K562 (cell line): ENCODE results near the gene WDR64. TPM values are rescaled to one million over a fixed set of nuclear protein-coding genes. Genes with fewer than 3 reads are reported as not detected.
A peak's percentile ranks its signal among the peaks of the same experiment; 100 is the strongest.

Experiments used
- GATAD2B ChIP-seq: fragments of 450-650 bp; IDR thresholded peaks from 2 replicates; pipeline ENCODE4 v1.6.1; 2017; ENCODE audit warnings: mild to moderate bottlenecking, borderline replicate concordance
- POLR2A ChIP-seq: fragments of 450-650 bp; conservative IDR thresholded peaks from 2 replicates; pipeline ENCODE4 v1.6.1; 2016
- SMARCC2 ChIP-seq: fragments of 450-650 bp; IDR thresholded peaks from 2 replicates; pipeline ENCODE4 v1.6.1; 2017; ENCODE audit warnings: antibody characterized with exemption, moderate library complexity, mild to moderate bottlenecking, low read depth
- SREBF1 ChIP-seq: fragments of 150-350 bp; IDR thresholded peaks from 2 replicates; pipeline ENCODE4 v1.6.1; 2014; ENCODE audit warnings: antibody characterized with exemption, low read depth, low read length, borderline replicate concordance
- ZKSCAN3 ChIP-seq: fragments of 250-450 bp; sonication (Bioruptor Pico); IDR thresholded peaks from 2 replicates; pipeline ENCODE4 v1.4.0; 2020
- polyA plus RNA-seq, 8 experiments: library from polyadenylated mRNA; depleted of rRNA in 4 of 8; stranded (reverse) in 5 of 8; unstranded in 3 of 8; fragments of >200 nt; fragmentation: Nextera tagmentation in 2 of 8; fragmentation: Illumina TruSeq in 1 of 8; extraction: Ambion mirVana in 2 of 8; extraction: Trizol in 1 of 8; gene quantifications; 2 replicates each; pipeline versions ENCODE4 v1.2.1 to v1.2.3, GENCODE V29; 2011 to 2014; ENCODE audit warnings: inconsistent platforms in 1 of 8, missing spikeins in 1 of 8
- total RNA-seq, 7 experiments: library from RNA; depleted of rRNA in 6 of 7; stranded (reverse); fragments of >200 nt in 6 of 7; fragmentation: Illumina TruSeq in 2 of 7; extraction: Trizol in 2 of 7; gene quantifications; 2 replicates each; pipeline versions ENCODE4 v1.2.1 to v1.2.3, GENCODE V29; 2011 to 2021; ENCODE audit warnings: low replicate concordance in 1 of 7
- TF ChIP-seq, protein P1 (sequence below), 3 experiments: fragments of 200-800 bp in 1 of 3; fragments of 250-450 bp in 1 of 3; fragments of 450-650 bp in 1 of 3; sonication (Bioruptor Pico) in 1 of 3; sonication (Bioruptor generic) in 1 of 3; formaldehyde crosslinking in 1 of 3; IDR thresholded peaks; 2 replicates each; pipeline versions ENCODE4 v1.6.1 to v1.8.0; 2016 to 2022; ENCODE audit warnings: mild to moderate bottlenecking in 2 of 3, missing genetic modification characterization in 2 of 3, missing compliant biosample characterization in 1 of 3, moderate library complexity in 1 of 3
- TF ChIP-seq, protein P2 (sequence below), 2 experiments: fragments of 200-800 bp in 1 of 2; sonication (Bioruptor generic) in 1 of 2; sonication (generic) in 1 of 2; formaldehyde crosslinking in 1 of 2; IDR thresholded peaks in 1 of 2; conservative IDR thresholded peaks in 1 of 2; 2 replicates each; pipeline versions ENCODE4 v1.5.0 to v1.6.1; 2016 to 2020; ENCODE audit warnings: missing compliant biosample characterization in 1 of 2, missing genetic modification characterization in 1 of 2, missing genetic modification reagents in 1 of 2
- TF ChIP-seq, protein P3 (sequence below), 2 experiments: fragments of 450-650 bp; conservative IDR thresholded peaks; 2 replicates each; pipeline ENCODE4 v1.6.1; 2017; ENCODE audit warnings: mild to moderate bottlenecking in 2 of 2, moderate library complexity in 2 of 2
- TF ChIP-seq, protein P4 (sequence below), 2 experiments: fragments of 450-650 bp in 1 of 2; sonication (generic) in 1 of 2; formaldehyde crosslinking in 1 of 2; IDR thresholded peaks; 2 replicates each; pipeline versions ENCODE4 v1.7.1 to v1.9.0; 2016 to 2022; ENCODE audit warnings: inconsistent platforms in 1 of 2, mild to moderate bottlenecking in 1 of 2, missing genetic modification reagents in 1 of 2

The WDR64 gene
- total and polyA plus RNA-seq, 9 of the 15 experiments (the other 6 are each of a cell fraction or from before 2014, with no cell fraction given), result 0.06 to 0.29 (median 0.19) TPM; not detected in 5

DNA sequence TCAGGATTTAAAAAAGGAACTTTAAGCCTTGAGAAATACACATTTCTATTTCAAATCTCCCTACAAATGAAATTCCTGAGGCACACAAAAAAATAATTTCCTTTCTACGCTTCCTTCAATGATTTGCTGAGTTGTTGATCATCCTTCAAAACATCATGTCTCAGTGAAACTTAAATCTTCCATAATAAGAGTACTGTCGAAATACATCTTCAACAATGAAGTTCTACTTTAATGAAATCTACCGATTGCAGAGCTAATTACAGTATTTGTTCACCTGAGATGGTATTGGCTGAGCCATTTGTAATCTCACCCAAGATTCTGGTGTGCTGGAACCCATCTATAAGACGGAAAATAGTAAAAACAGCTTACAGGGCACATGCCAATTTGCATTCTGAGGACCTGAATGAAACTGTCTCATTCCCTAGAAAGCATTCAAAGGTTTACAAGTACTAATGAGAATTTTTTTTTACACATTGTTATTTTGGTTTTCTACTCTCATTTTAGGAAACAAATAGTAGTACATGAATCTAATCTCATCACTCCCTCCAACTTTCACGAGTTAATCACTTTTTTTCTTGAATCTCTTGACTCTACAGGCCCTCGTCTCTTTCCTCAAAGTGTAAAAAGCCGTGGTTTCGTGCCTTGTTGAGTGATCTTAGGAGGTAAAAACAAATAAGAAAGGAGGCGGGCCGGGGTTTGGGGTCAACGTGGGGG is 13.0 kb upstream of the WDR64 start (continued):
- TF ChIP-seq, protein P1, sequence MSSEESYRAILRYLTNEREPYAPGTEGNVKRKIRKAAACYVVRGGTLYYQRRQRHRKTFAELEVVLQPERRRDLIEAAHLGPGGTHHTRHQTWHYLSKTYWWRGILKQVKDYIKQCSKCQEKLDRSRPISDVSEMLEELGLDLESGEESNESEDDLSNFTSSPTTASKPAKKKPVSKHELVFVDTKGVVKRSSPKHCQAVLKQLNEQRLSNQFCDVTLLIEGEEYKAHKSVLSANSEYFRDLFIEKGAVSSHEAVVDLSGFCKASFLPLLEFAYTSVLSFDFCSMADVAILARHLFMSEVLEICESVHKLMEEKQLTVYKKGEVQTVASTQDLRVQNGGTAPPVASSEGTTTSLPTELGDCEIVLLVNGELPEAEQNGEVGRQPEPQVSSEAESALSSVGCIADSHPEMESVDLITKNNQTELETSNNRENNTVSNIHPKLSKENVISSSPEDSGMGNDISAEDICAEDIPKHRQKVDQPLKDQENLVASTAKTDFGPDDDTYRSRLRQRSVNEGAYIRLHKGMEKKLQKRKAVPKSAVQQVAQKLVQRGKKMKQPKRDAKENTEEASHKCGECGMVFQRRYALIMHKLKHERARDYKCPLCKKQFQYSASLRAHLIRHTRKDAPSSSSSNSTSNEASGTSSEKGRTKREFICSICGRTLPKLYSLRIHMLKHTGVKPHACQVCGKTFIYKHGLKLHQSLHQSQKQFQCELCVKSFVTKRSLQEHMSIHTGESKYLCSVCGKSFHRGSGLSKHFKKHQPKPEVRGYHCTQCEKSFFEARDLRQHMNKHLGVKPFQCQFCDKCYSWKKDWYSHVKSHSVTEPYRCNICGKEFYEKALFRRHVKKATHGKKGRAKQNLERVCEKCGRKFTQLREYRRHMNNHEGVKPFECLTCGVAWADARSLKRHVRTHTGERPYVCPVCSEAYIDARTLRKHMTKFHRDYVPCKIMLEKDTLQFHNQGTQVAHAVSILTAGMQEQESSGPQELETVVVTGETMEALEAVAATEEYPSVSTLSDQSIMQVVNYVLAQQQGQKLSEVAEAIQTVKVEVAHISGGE (CRISPR knock-in tag; IDR thresholded peaks at IDR 0.05), result 0 out of 6 replicates have a peak, but pooled peaks of 1 of the 3 experiments have one; percentile 7
- TF ChIP-seq GATAD2B (0 out of 2 replicates have a peak, but pooled peaks have one; percentile 22), SMARCC2 (peak; percentile 52; the same call in 1 of the 2 replicates), ZKSCAN3 (CRISPR knock-in tag) (no peak), SREBF1 (no peak), POLR2A (no peak)
- TF ChIP-seq, protein P2, sequence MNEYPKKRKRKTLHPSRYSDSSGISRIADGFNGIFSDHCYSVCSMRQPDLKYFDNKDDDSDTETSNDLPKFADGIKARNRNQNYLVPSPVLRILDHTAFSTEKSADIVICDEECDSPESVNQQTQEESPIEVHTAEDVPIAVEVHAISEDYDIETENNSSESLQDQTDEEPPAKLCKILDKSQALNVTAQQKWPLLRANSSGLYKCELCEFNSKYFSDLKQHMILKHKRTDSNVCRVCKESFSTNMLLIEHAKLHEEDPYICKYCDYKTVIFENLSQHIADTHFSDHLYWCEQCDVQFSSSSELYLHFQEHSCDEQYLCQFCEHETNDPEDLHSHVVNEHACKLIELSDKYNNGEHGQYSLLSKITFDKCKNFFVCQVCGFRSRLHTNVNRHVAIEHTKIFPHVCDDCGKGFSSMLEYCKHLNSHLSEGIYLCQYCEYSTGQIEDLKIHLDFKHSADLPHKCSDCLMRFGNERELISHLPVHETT (CRISPR knock-in tag; conservative IDR thresholded peaks at IDR 0.05 in 1 of 2, IDR thresholded peaks at IDR 0.05 in 1 of 2), result no peak
- TF ChIP-seq, protein P3, sequence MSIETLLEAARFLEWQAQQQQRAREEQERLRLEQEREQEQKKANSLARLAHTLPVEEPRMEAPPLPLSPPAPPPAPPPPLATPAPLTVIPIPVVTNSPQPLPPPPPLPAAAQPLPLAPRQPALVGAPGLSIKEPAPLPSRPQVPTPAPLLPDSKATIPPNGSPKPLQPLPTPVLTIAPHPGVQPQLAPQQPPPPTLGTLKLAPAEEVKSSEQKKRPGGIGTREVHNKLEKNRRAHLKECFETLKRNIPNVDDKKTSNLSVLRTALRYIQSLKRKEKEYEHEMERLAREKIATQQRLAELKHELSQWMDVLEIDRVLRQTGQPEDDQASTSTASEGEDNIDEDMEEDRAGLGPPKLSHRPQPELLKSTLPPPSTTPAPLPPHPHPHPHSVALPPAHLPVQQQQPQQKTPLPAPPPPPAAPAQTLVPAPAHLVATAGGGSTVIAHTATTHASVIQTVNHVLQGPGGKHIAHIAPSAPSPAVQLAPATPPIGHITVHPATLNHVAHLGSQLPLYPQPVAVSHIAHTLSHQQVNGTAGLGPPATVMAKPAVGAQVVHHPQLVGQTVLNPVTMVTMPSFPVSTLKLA (conservative IDR thresholded peaks at IDR 0.05), result peak in 1 of 2 experiments; percentile 23; a peak in 1 of 4 replicates
- TF ChIP-seq, protein P4, sequence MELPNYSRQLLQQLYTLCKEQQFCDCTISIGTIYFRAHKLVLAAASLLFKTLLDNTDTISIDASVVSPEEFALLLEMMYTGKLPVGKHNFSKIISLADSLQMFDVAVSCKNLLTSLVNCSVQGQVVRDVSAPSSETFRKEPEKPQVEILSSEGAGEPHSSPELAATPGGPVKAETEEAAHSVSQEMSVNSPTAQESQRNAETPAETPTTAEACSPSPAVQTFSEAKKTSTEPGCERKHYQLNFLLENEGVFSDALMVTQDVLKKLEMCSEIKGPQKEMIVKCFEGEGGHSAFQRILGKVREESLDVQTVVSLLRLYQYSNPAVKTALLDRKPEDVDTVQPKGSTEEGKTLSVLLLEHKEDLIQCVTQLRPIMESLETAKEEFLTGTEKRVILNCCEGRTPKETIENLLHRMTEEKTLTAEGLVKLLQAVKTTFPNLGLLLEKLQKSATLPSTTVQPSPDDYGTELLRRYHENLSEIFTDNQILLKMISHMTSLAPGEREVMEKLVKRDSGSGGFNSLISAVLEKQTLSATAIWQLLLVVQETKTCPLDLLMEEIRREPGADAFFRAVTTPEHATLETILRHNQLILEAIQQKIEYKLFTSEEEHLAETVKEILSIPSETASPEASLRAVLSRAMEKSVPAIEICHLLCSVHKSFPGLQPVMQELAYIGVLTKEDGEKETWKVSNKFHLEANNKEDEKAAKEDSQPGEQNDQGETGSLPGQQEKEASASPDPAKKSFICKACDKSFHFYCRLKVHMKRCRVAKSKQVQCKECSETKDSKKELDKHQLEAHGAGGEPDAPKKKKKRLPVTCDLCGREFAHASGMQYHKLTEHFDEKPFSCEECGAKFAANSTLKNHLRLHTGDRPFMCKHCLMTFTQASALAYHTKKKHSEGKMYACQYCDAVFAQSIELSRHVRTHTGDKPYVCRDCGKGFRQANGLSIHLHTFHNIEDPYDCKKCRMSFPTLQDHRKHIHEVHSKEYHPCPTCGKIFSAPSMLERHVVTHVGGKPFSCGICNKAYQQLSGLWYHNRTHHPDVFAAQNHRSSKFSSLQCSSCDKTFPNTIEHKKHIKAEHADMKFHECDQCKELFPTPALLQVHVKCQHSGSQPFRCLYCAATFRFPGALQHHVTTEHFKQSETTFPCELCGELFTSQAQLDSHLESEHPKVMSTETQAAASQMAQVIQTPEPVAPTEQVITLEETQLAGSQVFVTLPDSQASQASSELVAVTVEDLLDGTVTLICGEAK (IDR thresholded peaks at IDR 0.05), result peak; percentile 54; the same call in 1 of the 2 replicates
- TF ChIP-seq, protein P4 (CRISPR knock-in tag; IDR thresholded peaks at IDR 0.05), result no peak
